ENCODE measurements around the gene CFAP44. TPM values are rescaled to one million over a fixed set of nuclear protein-coding genes. Genes with fewer than 3 reads are reported as not detected.
A peak's percentile ranks its signal among the peaks of the same experiment; 100 is the strongest.

Gene CFAP44
- total and polyA plus RNA-seq, 2 donors (not counting 3 experiments of a cell fraction or from before 2014, with no cell fraction given) = 1.5 to 4.7 TPM

DNA sequence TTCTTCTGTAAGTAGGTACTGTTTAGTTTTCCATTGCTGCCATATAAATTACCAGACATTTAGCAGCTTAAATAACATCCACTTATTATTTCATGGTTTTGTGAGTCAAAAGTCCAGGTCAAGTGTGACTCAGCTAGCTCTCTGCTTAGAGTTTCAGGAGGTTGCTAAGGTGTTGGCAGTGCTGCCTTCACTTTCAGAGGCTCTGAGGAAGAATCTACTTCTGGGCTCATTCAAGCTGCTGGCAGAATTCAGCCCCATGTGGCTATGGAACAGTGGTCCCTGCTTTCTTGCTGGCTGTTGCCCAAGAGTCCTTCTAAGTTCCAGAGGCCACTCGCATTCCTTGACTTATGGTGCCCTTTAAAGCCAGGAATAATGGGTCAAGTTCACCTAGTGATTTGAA lies 4.5 kb downstream of the CFAP44 start:
- Histone ChIP-seq H3K4me3 (replicated peaks in 1 of 3; ENCODE audit: insufficient read depth in 1 of 3, low read depth in 1 of 3, low read length in 3 of 3) (no peak overlapping the region), H3K9me3 (replicated peaks; ENCODE audit: control insufficient read depth, insufficient read depth, low read length) (no peaks in the 10 kb centered on the region), H3K9me1 (replicated peaks; ENCODE audit: control insufficient read depth, extremely low read depth, insufficient read depth, low read length) (no peaks in the 10 kb centered on the region), H3K9ac (replicated peaks; ENCODE audit: extremely low read depth, insufficient read depth, low read length) (no peak overlapping the region), H4K20me1 (replicated peaks; ENCODE audit: control insufficient read depth, extremely low read depth, insufficient read depth, low read length) (no peaks in the 10 kb centered on the region), H3K79me2 (ENCODE audit: control insufficient read depth, insufficient read depth, low read length) (no peaks in the 10 kb centered on the region), H2AFZ (ENCODE audit: low read depth, low read length) (no peak overlapping the region), H3K4me2 (ENCODE audit: insufficient read depth, low read length) (no peak overlapping the region), H3K4me1 (ENCODE audit: control insufficient read depth, extremely low read depth, insufficient read depth, low read length) (peaks cover 7% of the 10 kb centered on the region), H3K36me3 (ENCODE audit: control insufficient read depth in 2 of 2, extremely low read depth in 1 of 2, insufficient read depth in 2 of 2, low read length in 2 of 2) (no peaks in the 10 kb centered on the region), H3K27ac (ENCODE audit: insufficient read depth, low read depth, low read length) (no peak overlapping the region), H3K27me3 (ENCODE audit: control insufficient read depth in 2 of 2, insufficient read depth in 2 of 2, low read length in 2 of 2) (no peaks in the 10 kb centered on the region)
- ChIA-PET CTCF (interaction anchor here (1.1 kb wide), 2 partner anchors 31 to 56 kb away, joined by 3 read pairs; no protein-coding TSS in a partner anchor), POLR2A (no interaction called here)
- intact Hi-C loops (cut with micrococcal nuclease) = no loop called here
- dilution Hi-C loops (cut with MboI; ENCODE audit: extremely low pct_ligation_motif_present, low sequenced_read_pairs) = no loop called here
- no peak for FAIRE-seq
- peak; percentile 49 for DNase-seq (ENCODE audit: low read depth, low spot score)
- TF ChIP-seq MAX (IDR thresholded peaks at IDR 0.05; ENCODE audit: insufficient read depth, insufficient read length) (no peak), FOS (IDR thresholded peaks at IDR 0.05; ENCODE audit: borderline replicate concordance, insufficient read depth, low read length) (peak; percentile 52)
- no TSS peak for BruUV-seq (replicated peaks)

DNA sequence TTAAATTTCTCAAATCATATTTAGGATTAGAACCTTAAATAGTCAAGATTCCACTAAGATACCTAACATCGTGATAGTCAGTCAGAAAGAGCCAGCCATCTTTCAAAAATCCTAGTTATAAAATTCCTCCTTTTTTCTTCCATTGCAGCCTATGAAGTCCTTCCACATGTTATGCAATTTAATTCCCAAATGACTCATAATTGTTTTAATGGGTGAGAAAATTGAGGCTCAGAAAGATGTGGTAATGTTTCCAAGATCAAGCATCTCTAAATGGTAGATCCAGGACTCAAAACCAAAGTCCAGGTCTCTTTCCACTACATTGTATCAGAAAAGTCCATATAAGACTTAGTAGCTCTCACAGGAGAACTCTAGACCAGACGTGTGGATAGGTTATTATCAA lies 9.5 kb downstream of the CFAP44 start:
- peak; percentile 40 for FAIRE-seq
- dilution Hi-C loops (cut with MboI; ENCODE audit: extremely low pct_ligation_motif_present, low sequenced_read_pairs) = no loop called here
- Histone ChIP-seq H3K79me2 (ENCODE audit: control insufficient read depth, insufficient read depth, low read length) (no peaks in the 10 kb centered on the region), H3K9me3 (replicated peaks; ENCODE audit: control insufficient read depth, insufficient read depth, low read length) (no peaks in the 10 kb centered on the region), H3K27ac (ENCODE audit: insufficient read depth, low read depth, low read length) (no peak overlapping the region), H3K27me3 (ENCODE audit: control insufficient read depth in 2 of 2, insufficient read depth in 2 of 2, low read length in 2 of 2) (no peaks in the 10 kb centered on the region), H3K4me3 (replicated peaks in 1 of 3; ENCODE audit: insufficient read depth in 1 of 3, low read depth in 1 of 3, low read length in 3 of 3) (no peak overlapping the region), H3K4me1 (ENCODE audit: control insufficient read depth, extremely low read depth, insufficient read depth, low read length) (peaks cover 12% of the 10 kb centered on the region), H3K4me2 (ENCODE audit: insufficient read depth, low read length) (no peak overlapping the region), H3K9me1 (replicated peaks; ENCODE audit: control insufficient read depth, extremely low read depth, insufficient read depth, low read length) (no peaks in the 10 kb centered on the region), H3K9ac (replicated peaks; ENCODE audit: extremely low read depth, insufficient read depth, low read length) (no peak overlapping the region), H4K20me1 (replicated peaks; ENCODE audit: control insufficient read depth, extremely low read depth, insufficient read depth, low read length) (no peaks in the 10 kb centered on the region), H3K36me3 (ENCODE audit: control insufficient read depth in 2 of 2, extremely low read depth in 1 of 2, insufficient read depth in 2 of 2, low read length in 2 of 2) (no peaks in the 10 kb centered on the region), H2AFZ (ENCODE audit: low read depth, low read length) (no peak overlapping the region)
- no TSS peak for BruUV-seq (replicated peaks)
- ChIA-PET POLR2A (no interaction called here), CTCF (no interaction called here)
- DNase-seq (ENCODE audit: low read depth, low spot score) = no peak
- TF ChIP-seq JUN (IDR thresholded peaks at IDR 0.05; ENCODE audit: borderline replicate concordance, insufficient read depth, insufficient read length, low read depth) = no peak
- no peak for TF ChIP-seq MYC (IDR thresholded peaks at IDR 0.05; ENCODE audit: low read depth, low read length)
- TF ChIP-seq FOS (IDR thresholded peaks at IDR 0.05; ENCODE audit: borderline replicate concordance, insufficient read depth, low read length) = no peak
- no peak for TF ChIP-seq EZH2 (IDR thresholded peaks at IDR 0.05; ENCODE audit: borderline replicate concordance, low read depth, low read length, severe bottlenecking)
- TF ChIP-seq POLR2A (IDR thresholded peaks at IDR 0.05; ENCODE audit: low read depth, low read length) = no peak
- TF ChIP-seq CTCF (IDR thresholded peaks at IDR 0.05; ENCODE audit: extremely low read depth in 1 of 2, insufficient read depth in 1 of 2, low read depth in 1 of 2, low read length in 2 of 2) = no peak
- TF ChIP-seq POLR2AphosphoS5 (IDR thresholded peaks at IDR 0.05; ENCODE audit: insufficient read depth, low read depth, low read length) = no peak
- intact Hi-C loops (cut with micrococcal nuclease) = no loop called here
